Thyroid gland (tissue), 4 donors: Measurements from ENCODE around the gene MCCC1.

ENCODE experiments used
- CTCF ChIP-seq, 6 experiments: fragments of 200-600 bp in 3 of 6; fragments of 450-650 bp in 3 of 6; sonication (generic) in 3 of 6; IDR thresholded peaks; one replicate each; pipeline ENCODE4 v1.5.1; 2016 to 2019; ENCODE audit warnings: antibody characterized with exemption in 6 of 6, mild to moderate bottlenecking in 2 of 6, inconsistent platforms in 1 of 6, moderate library complexity in 1 of 6
- POLR2A ChIP-seq, 2 donors: fragments of 450-650 bp; IDR thresholded peaks; one replicate each; pipeline ENCODE4 v1.6.1; 2017; ENCODE audit warnings: antibody characterized with exemption in 2 of 2, mild to moderate bottlenecking in 2 of 2, moderate library complexity in 1 of 2

GRCh38 chr3:183099026-183099837 is at the start of gene MCCC1:
- peak in 1 of 6 experiments; percentile 22 for TF ChIP-seq CTCF (IDR thresholded peaks at IDR 0.05)
- TF ChIP-seq POLR2A (IDR thresholded peaks at IDR 0.05), result peak in 1 of 2 donors; percentile 90
